GM12878 (cell line): ENCODE data around the gene MLPH. TPM values are rescaled to one million over a fixed set of nuclear protein-coding genes. Genes with fewer than 3 reads are reported as not detected.

ENCODE experiments used
- BRCA1 ChIP-seq: IDR thresholded peaks from 2 replicates; pipeline ENCODE4 v1.6.1; 2011; ENCODE audit warnings: low read depth, low read length, improper control_type of control experiment
- CHD1 ChIP-seq: IDR thresholded peaks from 2 replicates; pipeline ENCODE4 v1.6.1; 2012; ENCODE audit warnings: low read depth, low read length, improper control_type of control experiment
- EP300 ChIP-seq, 2 experiments: fragments of 150-350 bp in 1 of 2; IDR thresholded peaks; 2 replicates each; pipeline ENCODE4 v1.6.1; 2011 to 2012; ENCODE audit warnings: low read depth in 2 of 2, low read length in 2 of 2, borderline replicate concordance in 1 of 2, improper control_type of control experiment in 1 of 2, inconsistent platforms in 1 of 2; ENCODE audit not compliant: control insufficient read depth in 1 of 2
- RUNX3 ChIP-seq: IDR thresholded peaks from 2 replicates; pipeline ENCODE4 v1.6.1; 2012; ENCODE audit warnings: low read length, inconsistent platforms
- SMAD1 ChIP-seq: fragments of 450-650 bp; IDR thresholded peaks from 2 replicates; pipeline ENCODE4 v1.6.1; 2018; ENCODE audit warnings: mild to moderate bottlenecking, low read depth; ENCODE audit not compliant: partially characterized antibody
- ZNF687 ChIP-seq: fragments of 450-650 bp; IDR thresholded peaks from 2 replicates; pipeline ENCODE4 v1.6.1; 2017; ENCODE audit warnings: mild to moderate bottlenecking, moderate library complexity
- polyA plus RNA-seq, 11 experiments: library from polyadenylated mRNA; depleted of rRNA in 4 of 11; unstranded in 6 of 11; stranded (reverse) in 5 of 11; fragments of >200 nt; fragmentation: Nextera tagmentation in 4 of 11; fragmentation: Illumina TruSeq in 1 of 11; extraction: Ambion mirVana in 4 of 11; extraction: Trizol in 1 of 11; gene quantifications; 1 replicate in 1 of 11; 2 replicates in 10 of 11; pipeline versions ENCODE4 v1.2.1 to v1.2.3, GENCODE V29; 2011 to 2016; ENCODE audit warnings: inconsistent platforms in 2 of 11, missing spikeins in 2 of 11, low read depth in 1 of 11
- total RNA-seq, 4 experiments: library from RNA; depleted of rRNA in 3 of 4; stranded (reverse); fragments of >200 nt in 3 of 4; fragmentation: Illumina TruSeq in 1 of 4; extraction: Trizol in 1 of 4; gene quantifications; 2 replicates each; pipeline versions ENCODE4 v1.2.1 to v1.2.3, GENCODE V29; 2013 to 2021
- TF ChIP-seq, protein P1 (sequence below): fragments of 450-650 bp; IDR thresholded peaks from 2 replicates; pipeline ENCODE4 v1.6.1; 2016; ENCODE audit warnings: mild to moderate bottlenecking, moderate library complexity, borderline replicate concordance
- TF ChIP-seq, protein P2 (sequence below): fragments of 150-350 bp; IDR thresholded peaks from 2 replicates; pipeline ENCODE4 v1.6.1; 2016; ENCODE audit warnings: low read depth, low read length

MLPH gene
- total and polyA plus RNA-seq, 10 of the 15 experiments (the other 5 are each of a cell fraction or from before 2014, with no cell fraction given): 0.16 to 0.85 TPM; not detected in 8

DNA sequence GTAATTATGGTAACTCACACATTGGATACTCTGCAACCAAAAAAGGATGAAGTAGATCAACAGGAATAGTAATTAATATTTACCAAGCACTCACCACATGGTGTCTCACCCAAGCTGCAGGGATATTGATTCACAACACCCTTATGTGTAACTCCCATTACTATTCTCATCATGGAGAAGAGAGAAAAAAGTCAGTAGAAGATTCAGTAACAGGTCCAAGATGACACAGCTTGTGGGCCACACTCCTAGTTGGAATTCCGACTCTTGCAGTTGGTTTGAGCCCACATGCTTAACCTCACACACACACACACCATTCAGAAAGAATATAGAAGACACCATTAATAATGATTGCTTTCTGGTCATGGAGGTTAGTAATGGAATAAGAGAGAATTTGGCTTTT is 1.7 kb upstream of the MLPH start (continued):
- no peak for TF ChIP-seq ZNF687
- no peak for TF ChIP-seq RUNX3
- TF ChIP-seq, protein P1, sequence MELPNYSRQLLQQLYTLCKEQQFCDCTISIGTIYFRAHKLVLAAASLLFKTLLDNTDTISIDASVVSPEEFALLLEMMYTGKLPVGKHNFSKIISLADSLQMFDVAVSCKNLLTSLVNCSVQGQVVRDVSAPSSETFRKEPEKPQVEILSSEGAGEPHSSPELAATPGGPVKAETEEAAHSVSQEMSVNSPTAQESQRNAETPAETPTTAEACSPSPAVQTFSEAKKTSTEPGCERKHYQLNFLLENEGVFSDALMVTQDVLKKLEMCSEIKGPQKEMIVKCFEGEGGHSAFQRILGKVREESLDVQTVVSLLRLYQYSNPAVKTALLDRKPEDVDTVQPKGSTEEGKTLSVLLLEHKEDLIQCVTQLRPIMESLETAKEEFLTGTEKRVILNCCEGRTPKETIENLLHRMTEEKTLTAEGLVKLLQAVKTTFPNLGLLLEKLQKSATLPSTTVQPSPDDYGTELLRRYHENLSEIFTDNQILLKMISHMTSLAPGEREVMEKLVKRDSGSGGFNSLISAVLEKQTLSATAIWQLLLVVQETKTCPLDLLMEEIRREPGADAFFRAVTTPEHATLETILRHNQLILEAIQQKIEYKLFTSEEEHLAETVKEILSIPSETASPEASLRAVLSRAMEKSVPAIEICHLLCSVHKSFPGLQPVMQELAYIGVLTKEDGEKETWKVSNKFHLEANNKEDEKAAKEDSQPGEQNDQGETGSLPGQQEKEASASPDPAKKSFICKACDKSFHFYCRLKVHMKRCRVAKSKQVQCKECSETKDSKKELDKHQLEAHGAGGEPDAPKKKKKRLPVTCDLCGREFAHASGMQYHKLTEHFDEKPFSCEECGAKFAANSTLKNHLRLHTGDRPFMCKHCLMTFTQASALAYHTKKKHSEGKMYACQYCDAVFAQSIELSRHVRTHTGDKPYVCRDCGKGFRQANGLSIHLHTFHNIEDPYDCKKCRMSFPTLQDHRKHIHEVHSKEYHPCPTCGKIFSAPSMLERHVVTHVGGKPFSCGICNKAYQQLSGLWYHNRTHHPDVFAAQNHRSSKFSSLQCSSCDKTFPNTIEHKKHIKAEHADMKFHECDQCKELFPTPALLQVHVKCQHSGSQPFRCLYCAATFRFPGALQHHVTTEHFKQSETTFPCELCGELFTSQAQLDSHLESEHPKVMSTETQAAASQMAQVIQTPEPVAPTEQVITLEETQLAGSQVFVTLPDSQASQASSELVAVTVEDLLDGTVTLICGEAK: no peak
- no peak for TF ChIP-seq EP300 (IDR thresholded peaks at IDR 0.05; ENCODE audit: borderline replicate concordance in 1 of 2, control insufficient read depth in 1 of 2, low read depth in 2 of 2, low read length in 2 of 2)
- no peak for TF ChIP-seq CHD1
- TF ChIP-seq SMAD1: no peak
- TF ChIP-seq, protein P2, sequence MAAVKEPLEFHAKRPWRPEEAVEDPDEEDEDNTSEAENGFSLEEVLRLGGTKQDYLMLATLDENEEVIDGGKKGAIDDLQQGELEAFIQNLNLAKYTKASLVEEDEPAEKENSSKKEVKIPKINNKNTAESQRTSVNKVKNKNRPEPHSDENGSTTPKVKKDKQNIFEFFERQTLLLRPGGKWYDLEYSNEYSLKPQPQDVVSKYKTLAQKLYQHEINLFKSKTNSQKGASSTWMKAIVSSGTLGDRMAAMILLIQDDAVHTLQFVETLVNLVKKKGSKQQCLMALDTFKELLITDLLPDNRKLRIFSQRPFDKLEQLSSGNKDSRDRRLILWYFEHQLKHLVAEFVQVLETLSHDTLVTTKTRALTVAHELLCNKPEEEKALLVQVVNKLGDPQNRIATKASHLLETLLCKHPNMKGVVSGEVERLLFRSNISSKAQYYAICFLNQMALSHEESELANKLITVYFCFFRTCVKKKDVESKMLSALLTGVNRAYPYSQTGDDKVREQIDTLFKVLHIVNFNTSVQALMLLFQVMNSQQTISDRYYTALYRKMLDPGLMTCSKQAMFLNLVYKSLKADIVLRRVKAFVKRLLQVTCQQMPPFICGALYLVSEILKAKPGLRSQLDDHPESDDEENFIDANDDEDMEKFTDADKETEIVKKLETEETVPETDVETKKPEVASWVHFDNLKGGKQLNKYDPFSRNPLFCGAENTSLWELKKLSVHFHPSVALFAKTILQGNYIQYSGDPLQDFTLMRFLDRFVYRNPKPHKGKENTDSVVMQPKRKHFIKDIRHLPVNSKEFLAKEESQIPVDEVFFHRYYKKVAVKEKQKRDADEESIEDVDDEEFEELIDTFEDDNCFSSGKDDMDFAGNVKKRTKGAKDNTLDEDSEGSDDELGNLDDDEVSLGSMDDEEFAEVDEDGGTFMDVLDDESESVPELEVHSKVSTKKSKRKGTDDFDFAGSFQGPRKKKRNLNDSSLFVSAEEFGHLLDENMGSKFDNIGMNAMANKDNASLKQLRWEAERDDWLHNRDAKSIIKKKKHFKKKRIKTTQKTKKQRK: no peak
- TF ChIP-seq BRCA1: no peak
